GM12864 (cell line): ENCODE results near the gene LUC7L2.

Experiments
- DNase-seq: peaks from one replicate; pipeline ENCODE4 v3.0.0-alpha.2; 2011; ENCODE audit warnings: low read depth
- H3K4me3 ChIP-seq: 2 replicates; pipeline ENCODE4 v1.5.1; 2011; ENCODE audit warnings: mild to moderate bottlenecking, low read depth, low read length, control low read depth
- CTCF ChIP-seq: IDR thresholded peaks from 2 replicates; pipeline ENCODE4 v1.5.1; 2011; ENCODE audit warnings: low read depth, mild to moderate bottlenecking, moderate library complexity, low read length, control low read depth, inconsistent platforms; ENCODE audit errors: missing control alignments

LUC7L2 gene

GRCh38 chr7:139365336-139365735, 5.6 kb downstream of the LUC7L2 start:
- no peak for DNase-seq
- TF ChIP-seq CTCF: no peak
- H3K4me3 ChIP-seq: no peak overlapping the region

- no peak for DNase-seq
- H3K4me3 ChIP-seq: no peak overlapping the region
- no peak for TF ChIP-seq CTCF
Observed at GRCh38 chr7:139366400-139366799, 6.7 kb downstream of the LUC7L2 start.

GRCh38 chr7:139367438-139368155, 7.9 kb downstream of the LUC7L2 start:
- DNase-seq: no peak
- no peak for TF ChIP-seq CTCF
- H3K4me3 ChIP-seq: no peak overlapping the region

DNA sequence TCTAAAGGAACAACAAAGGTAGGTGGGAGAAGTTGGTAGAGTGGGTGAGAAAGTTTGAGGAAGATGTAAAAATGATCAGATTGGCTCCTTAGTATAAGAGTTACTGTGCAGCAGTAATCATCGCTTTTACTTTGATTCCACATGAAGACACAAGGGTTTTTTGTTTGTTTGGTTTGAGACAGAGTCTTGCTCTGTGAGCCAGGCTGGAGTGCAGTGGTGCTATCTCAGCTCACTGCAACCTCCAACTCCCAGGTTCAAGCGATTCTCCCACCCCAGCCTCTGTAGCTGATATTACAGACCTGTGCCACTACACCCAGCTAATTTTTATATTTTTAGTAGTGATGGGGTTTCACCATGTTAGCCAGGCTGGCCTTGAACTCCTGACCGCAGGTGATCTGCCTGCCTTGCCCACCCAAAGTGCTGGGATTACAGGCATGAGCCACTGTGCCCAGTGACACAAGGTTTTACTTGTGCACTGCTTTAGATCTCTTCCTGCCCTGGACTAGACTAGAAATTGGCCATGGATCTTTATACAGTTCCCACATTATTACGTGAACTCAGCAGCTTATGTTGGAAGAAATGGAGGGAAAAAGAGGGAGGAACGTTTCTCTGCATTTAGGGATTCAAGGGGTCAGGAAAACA, 10.7 kb downstream of the LUC7L2 start:
- no peak overlapping the region for H3K4me3 ChIP-seq
- no peak for DNase-seq
- no peak for TF ChIP-seq CTCF

DNA sequence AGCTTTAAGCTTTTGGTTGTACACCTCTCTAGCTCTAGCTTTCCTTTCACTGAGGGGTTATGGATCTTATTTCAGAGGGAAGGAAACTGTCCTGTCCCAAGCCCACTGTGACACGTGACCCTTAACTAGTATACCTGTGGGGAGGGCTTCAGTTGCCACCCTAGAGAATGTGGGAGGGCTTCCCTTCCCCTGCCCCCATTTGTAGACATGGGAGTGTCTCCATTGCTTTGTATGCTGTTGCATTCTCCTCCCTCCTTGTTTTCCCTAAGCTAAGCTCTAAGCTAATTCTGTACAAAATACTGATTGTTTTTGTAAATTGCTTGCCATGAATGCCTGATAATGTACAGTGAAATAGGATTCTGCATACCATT, 11.2 kb downstream of the LUC7L2 start:
- DNase-seq: no peak
- no peak for TF ChIP-seq CTCF
- no peak overlapping the region for H3K4me3 ChIP-seq

DNA sequence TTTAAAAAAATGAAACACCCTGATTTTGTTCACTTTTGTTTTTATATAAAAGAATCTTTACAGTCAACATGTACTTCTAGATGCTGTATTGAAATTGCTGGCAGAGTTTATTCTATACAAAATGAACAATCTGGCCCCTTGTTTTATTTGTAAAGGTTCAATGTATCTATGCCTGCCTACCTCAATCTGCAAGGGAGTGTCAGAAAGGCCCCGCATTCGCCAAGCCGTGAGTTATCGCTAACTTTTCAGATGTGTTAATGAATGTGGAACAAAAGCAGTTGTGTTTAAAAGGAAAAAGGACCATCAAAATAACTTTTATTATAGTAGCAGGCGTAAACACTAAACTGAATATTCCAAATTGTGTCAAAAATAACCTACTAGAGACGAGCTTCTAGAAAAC, 14.6 kb downstream of the LUC7L2 start:
- no peak for DNase-seq
- no peak for TF ChIP-seq CTCF
- no peak overlapping the region for H3K4me3 ChIP-seq

DNA sequence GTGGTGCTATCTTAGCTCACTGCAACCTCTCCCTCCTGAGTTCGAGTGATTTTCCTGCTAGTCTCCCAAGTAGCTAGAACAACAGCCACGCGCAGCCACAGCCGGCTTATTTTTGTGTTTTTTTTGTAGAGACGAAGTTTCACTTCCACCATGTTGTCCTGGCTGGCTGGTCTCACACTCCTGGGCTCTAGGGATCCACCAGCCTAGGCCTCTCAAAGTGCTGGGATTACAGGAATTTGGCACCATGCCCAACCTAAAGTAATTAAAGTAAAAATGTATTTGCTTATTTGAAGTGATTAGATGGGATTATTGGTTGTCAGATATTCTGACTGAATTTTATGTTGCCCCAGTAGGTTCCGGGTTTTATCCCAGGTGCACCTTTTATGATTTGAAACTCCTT, 22.7 kb downstream of the LUC7L2 start:
- H3K4me3 ChIP-seq: no peak overlapping the region
- DNase-seq: no peak
- TF ChIP-seq CTCF: no peak
